SK-N-SH (cell line): ENCODE measurements around the gene B3GALT2. TPM values are rescaled to one million over a fixed set of nuclear protein-coding genes. Genes with fewer than 3 reads are reported as not detected.

Experiments
- CTCF ChIA-PET: fragments of 300-600, 350-600 bp; formaldehyde crosslinking; extraction: SDS; loops from one replicate; lab custom pipeline; 2021; lab: Yijun Ruan, JAX
- POLR2A ChIA-PET: fragments of 350-600 bp; sonication (Branson Sonifier 250); formaldehyde crosslinking; extraction: SDS; loops from one replicate; lab custom pipeline; 2020; ENCODE audit warnings: antibody characterized with exemption, inconsistent platforms; lab: Yijun Ruan, JAX
- DNase-seq: peaks from one replicate; pipeline ENCODE4 v3.0.0; 2012
- H2AFZ ChIP-seq: fragments of 200-600 bp; sonication (generic); 2 replicates; pipeline ENCODE4 v1.8.1; 2016; ENCODE audit warnings: antibody characterized with exemption, mild to moderate bottlenecking, low read depth
- H3F3A ChIP-seq: fragments of 200-600 bp; sonication (generic); replicated peaks from 2 replicates; pipeline ENCODE3; 2016; ENCODE audit warnings: antibody characterized with exemption, mild to moderate bottlenecking; ENCODE audit not compliant: insufficient read depth
- H3K27ac ChIP-seq, 2 experiments: fragments of 200-500 bp in 1 of 2; fragments of 200-600 bp in 1 of 2; sonication (Bioruptor generic) in 1 of 2; sonication (generic), shearing (Covaris generic) in 1 of 2; 2 replicates each; pipeline versions ENCODE4 v1.5.1 to v1.6.1; 2014 to 2016; ENCODE audit warnings: low read depth in 2 of 2, inconsistent platforms in 1 of 2, low read length in 1 of 2, mild to moderate bottlenecking in 1 of 2, mixed read lengths in 1 of 2
- H3K27me3 ChIP-seq: fragments of 200-600 bp; sonication (generic), shearing (Covaris generic); 2 replicates; pipeline ENCODE4 v1.6.1; 2016; ENCODE audit warnings: mixed run types; ENCODE audit not compliant: insufficient read depth
- H3K36me3 ChIP-seq, 2 experiments: fragments of 200-500 bp in 1 of 2; fragments of 200-600 bp in 1 of 2; sonication (Bioruptor generic) in 1 of 2; sonication (generic) in 1 of 2; replicated peaks in 1 of 2; 2 replicates each; pipeline versions ENCODE3 to v1.5.1; 2014 to 2016; ENCODE audit warnings: low read length in 1 of 2, mild to moderate bottlenecking in 1 of 2; ENCODE audit not compliant: insufficient read depth in 2 of 2, control insufficient read depth in 1 of 2
- H3K4me1 ChIP-seq, 2 experiments: fragments of 200-500 bp in 1 of 2; fragments of 200-600 bp in 1 of 2; sonication (Bioruptor generic) in 1 of 2; sonication (generic), shearing (Covaris generic) in 1 of 2; 2 replicates each; pipeline versions ENCODE4 v1.5.1 to v1.6.1; 2014 to 2016; ENCODE audit warnings: low read depth in 1 of 2, low read length in 1 of 2, mixed run types in 1 of 2; ENCODE audit not compliant: insufficient read depth in 2 of 2, control insufficient read depth in 1 of 2
- H3K4me2 ChIP-seq: fragments of 200-600 bp; sonication (generic), shearing (Covaris generic); 2 replicates; pipeline ENCODE4 v1.6.1; 2017; ENCODE audit warnings: mixed run types
- H3K4me3 ChIP-seq, 2 experiments: fragments of 200-500 bp in 1 of 2; fragments of 200-600 bp in 1 of 2; sonication (Bioruptor generic) in 1 of 2; sonication (generic), shearing (Covaris generic) in 1 of 2; 2 replicates each; pipeline versions ENCODE4 v1.5.1 to v1.8.1; 2014 to 2016; ENCODE audit warnings: low read depth in 2 of 2, inconsistent platforms in 1 of 2, low read length in 1 of 2, mild to moderate bottlenecking in 1 of 2, mixed read lengths in 1 of 2, moderate library complexity in 1 of 2
- H3K79me2 ChIP-seq: fragments of 200-600 bp; sonication (generic); 2 replicates; pipeline ENCODE4 v1.8.1; 2017; ENCODE audit warnings: mild to moderate bottlenecking; ENCODE audit not compliant: insufficient read depth
- H3K9ac ChIP-seq: fragments of 200-600 bp; sonication (generic); 2 replicates; pipeline ENCODE4 v1.6.1; 2017; ENCODE audit warnings: mixed run types
- H3K9me2 ChIP-seq: fragments of 200-600 bp; sonication (generic); 2 replicates; pipeline ENCODE4 v1.6.1; 2017; ENCODE audit warnings: mixed run types
- H3K9me3 ChIP-seq: fragments of 200-600 bp; sonication (generic); 2 replicates; pipeline ENCODE4 v1.6.1; 2017; ENCODE audit warnings: mixed run types, mild to moderate bottlenecking, moderate library complexity
- H4K20me1 ChIP-seq: fragments of 200-600 bp; sonication (generic); 2 replicates; pipeline ENCODE4 v1.6.1; 2017; ENCODE audit warnings: mild to moderate bottlenecking, mixed run types; ENCODE audit not compliant: insufficient read depth
- EZH2phosphoT487 ChIP-seq: fragments of 200-600 bp; sonication (generic); IDR thresholded peaks from 2 replicates; pipeline ENCODE4 v1.6.1; 2017; ENCODE audit warnings: low read depth, mixed run types, mild to moderate bottlenecking, antibody characterized with exemption, moderate library complexity, borderline replicate concordance
- FOSL2 ChIP-seq: IDR thresholded peaks from 2 replicates; pipeline ENCODE4 v1.4.0; 2012; ENCODE audit warnings: low read depth, mild to moderate bottlenecking, moderate library complexity, borderline replicate concordance
- FOXJ3 ChIP-seq: sonication (generic); formaldehyde crosslinking; IDR thresholded peaks from 2 replicates; pipeline ENCODE4 v1.5.1; 2020; ENCODE audit warnings: mild to moderate bottlenecking, missing genetic modification reagents
- GABPA ChIP-seq: IDR thresholded peaks from 2 replicates; pipeline ENCODE4 v1.4.0; 2012; ENCODE audit warnings: low read depth, mild to moderate bottlenecking
- NFIC ChIP-seq: IDR thresholded peaks from 2 replicates; pipeline ENCODE4 v1.4.0; 2012; ENCODE audit warnings: borderline replicate concordance
- POLR2AphosphoS5 ChIP-seq: IDR thresholded peaks from 2 replicates; pipeline ENCODE4 v1.6.1; 2012; ENCODE audit warnings: low read depth, low read length
- RXRA ChIP-seq: IDR thresholded peaks from 2 replicates; pipeline ENCODE4 v1.4.0; 2012; ENCODE audit warnings: low read depth, mild to moderate bottlenecking, borderline replicate concordance
- TEAD4 ChIP-seq: IDR thresholded peaks from 2 replicates; pipeline ENCODE4 v1.4.0; 2012; ENCODE audit warnings: mild to moderate bottlenecking, borderline replicate concordance; ENCODE audit not compliant: insufficient read depth
- YY1 ChIP-seq: IDR thresholded peaks from 2 replicates; pipeline ENCODE4 v1.4.0; 2012; ENCODE audit warnings: low read depth, mild to moderate bottlenecking
- WGBS: methylation state at CpG from one replicate; pipeline ENCODE4 v1.1.6; 2017; ENCODE audit warnings: low lambda C conversion rate; 5-methylcytosine and 5-hydroxymethylcytosine counted together
- polyA plus RNA-seq, 3 experiments: library from polyadenylated mRNA; depleted of rRNA; stranded (reverse); fragments of >200 nt; gene quantifications; 2 replicates each; pipeline ENCODE4 v1.2.3, GENCODE V29; 2012
- small RNA-seq, 7 experiments: library from RNA; depleted of rRNA; stranded (forward); fragments of <200 nt; gene quantifications; one replicate each; pipeline ENCODE3, GENCODE V24; 2012

The B3GALT2 gene
- polyA plus RNA-seq, 1 of the 3 experiments (the other 2 are of a cell fraction): 0.23 TPM

DNA sequence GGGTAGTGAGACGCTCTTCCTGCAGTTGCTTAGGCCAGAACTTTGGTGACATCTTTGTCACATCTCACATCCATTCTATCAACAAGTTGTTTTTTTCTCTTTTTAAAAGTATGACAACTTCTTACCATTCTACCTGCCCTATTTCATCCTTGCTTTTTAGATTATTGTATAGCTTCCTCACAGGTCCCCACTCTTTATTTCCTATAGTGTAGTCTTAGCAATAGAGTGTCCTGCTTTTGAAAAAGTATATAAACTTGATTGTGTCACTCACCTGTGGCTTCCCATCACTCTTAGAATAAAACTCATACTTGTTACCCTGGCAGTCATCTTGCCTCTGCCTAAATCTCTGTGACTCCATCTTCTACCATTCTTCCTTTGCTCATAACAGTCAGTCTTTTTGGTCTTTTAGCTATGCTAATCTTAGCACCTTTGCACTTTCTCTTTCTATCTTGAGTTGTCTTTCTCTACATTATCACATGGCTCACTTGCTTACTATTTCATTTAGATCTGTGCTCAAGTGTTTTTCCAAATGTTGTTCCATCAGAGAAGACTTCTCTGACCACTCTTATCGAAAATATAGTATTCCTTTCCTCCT is 55.0 kb downstream of the B3GALT2 start:
- H3F3A ChIP-seq: peaks cover 2% of the 10 kb centered on the region
- no peaks in the 10 kb centered on the region for H3K27me3 ChIP-seq
- H3K79me2 ChIP-seq: peaks cover 64% of the 10 kb centered on the region
- WGBS: 97% methylated on average over 2 of the region's 2 CpGs
- H3K9ac ChIP-seq: no peak overlapping the region
- TF ChIP-seq POLR2AphosphoS5 (no peak), FOSL2 (no peak), EZH2phosphoT487 (no peak), NFIC (no peak), YY1 (no peak), FOXJ3 (no peak), GABPA (no peak), TEAD4 (no peak), RXRA (no peak)
- no peak overlapping the region for H3K4me3 ChIP-seq
- ChIA-PET CTCF (interaction anchor here (1.3 kb wide), 1 partner anchor 9 kb away, joined by 6 read pairs; the partner anchor contains the start of gene CDC73), POLR2A (no interaction called here)
- H3K9me3 ChIP-seq: no peaks in the 10 kb centered on the region
- H3K36me3 ChIP-seq: peaks cover 54 to 56% of the 10 kb centered on the region in 2 experiments
- no peaks in the 10 kb centered on the region for H4K20me1 ChIP-seq
- no peak overlapping the region for H3K4me2 ChIP-seq
- no peaks in the 10 kb centered on the region for H3K4me1 ChIP-seq
- no peak for DNase-seq
- H2AFZ ChIP-seq: no peak overlapping the region
- no peak overlapping the region for H3K27ac ChIP-seq
- H3K9me2 ChIP-seq: no peaks in the 10 kb centered on the region

Small RNA genes lying within 50 kb of the gene (small RNA-seq; reads per million reads assigned to genes)
- gene MIR1278: 0 to 2.6 (median 0) reads per million in 7 experiments

Other genes starting within 250 kb of the B3GALT2 start
- gene UCHL5, start 127.3 kb downstream of the B3GALT2 start, polyA plus RNA-seq (2012; rRNA removed): 14.9 and 15.7 TPM in 2 replicates
- 6.4 and 10.6 TPM in 2 replicates for gene RO60, start 127.0 kb downstream of the B3GALT2 start, polyA plus RNA-seq (2012; rRNA removed)
- gene GLRX2, start 81.2 kb downstream of the B3GALT2 start, polyA plus RNA-seq (2012; rRNA removed): 9.4 and 12.8 TPM in 2 replicates
- 13.4 and 17.3 TPM in 2 replicates for gene CDC73, start 64.6 kb downstream of the B3GALT2 start, polyA plus RNA-seq (2012; rRNA removed)